ENCODE measurements around the gene AKR1C1. TPM values are rescaled to one million over a fixed set of nuclear protein-coding genes. Genes with fewer than 3 reads are reported as not detected.
"Not testable (repeated sequence)": the region's sequence is repeated elsewhere in the genome, so short reads cannot be mapped to it uniquely, and the experiment has no call there.

The AKR1C1 gene
- polyA plus RNA-seq (2011; rRNA removed) (114 and 125 TPM in 2 replicates), polyA minus RNA-seq (2011; rRNA and poly(A)+ RNA removed) (46.3 and 49.1 TPM in 2 replicates)

GRCh38 chr10:4962876-4963814 lies at the start of gene AKR1C1:
Gene AKR1C1 (plus strand): TSS chr10:4963415. CDS start chr10:4963445, 30 bp downstream.
- H3K27ac ChIP-seq (ENCODE audit: low read depth, low read length); H3K27me3 ChIP-seq (ENCODE audit: control insufficient read depth, insufficient read depth, low read length); DNase-seq (ENCODE audit: low read depth, low spot score); H3K9me3 ChIP-seq (ENCODE audit: control insufficient read depth, insufficient read depth, low read length): not testable (repeated sequence)
- ChIA-PET CTCF (interaction anchor here (0.8 to 4.6 kb wide), 3 partner anchors 113 to 148 kb away, joined by 3 to 24 read pairs (median 3); no protein-coding TSS in a partner anchor), POLR2A (interaction anchor here (1.1 kb wide), 2 partner anchors 16 to 22 kb away, joined by 3 to 4 read pairs; no protein-coding TSS in a partner anchor)
- peak within 1 kb of the TSS; percentile 46 for H3K4me3 ChIP-seq (ENCODE audit: low read depth, low read length)

- Histone ChIP-seq H3K27ac (ENCODE audit: low read depth, low read length) (no peak overlapping the region), H3K4me3 (ENCODE audit: low read depth, low read length) (no peak overlapping the region), H3K27me3 (ENCODE audit: control insufficient read depth, insufficient read depth, low read length) (no peaks in the 10 kb centered on the region), H3K9me3 (ENCODE audit: control insufficient read depth, insufficient read depth, low read length) (no peaks in the 10 kb centered on the region)
- CTCF ChIA-PET, result no interaction called here
- POLR2A ChIA-PET, result no interaction called here
- no peak for TF ChIP-seq CTCF (IDR thresholded peaks at IDR 0.05; ENCODE audit: low read depth, low read length)
- no peak for DNase-seq (ENCODE audit: low read depth, low spot score)
These were observed 48.9 kb upstream of the AKR1C1 start for GRCh38 chr10:4914213-4914850.

GRCh38 chr10:4916086-4916716 lies 47.0 kb upstream of the AKR1C1 start:
- POLR2A ChIA-PET, result no interaction called here
- no peaks in the 10 kb centered on the region for H3K27me3 ChIP-seq (ENCODE audit: control insufficient read depth, insufficient read depth, low read length)
- no peak for TF ChIP-seq CTCF (IDR thresholded peaks at IDR 0.05; ENCODE audit: low read depth, low read length)
- H3K27ac ChIP-seq (ENCODE audit: low read depth, low read length), result no peak overlapping the region
- no peak overlapping the region for H3K4me3 ChIP-seq (ENCODE audit: low read depth, low read length)
- DNase-seq (ENCODE audit: low read depth, low spot score), result no peak
- no peaks in the 10 kb centered on the region for H3K9me3 ChIP-seq (ENCODE audit: control insufficient read depth, insufficient read depth, low read length)
- CTCF ChIA-PET, result no interaction called here

GRCh38 chr10:4918236-4918635 lies 45.0 kb upstream of the AKR1C1 start:
- Histone ChIP-seq H3K9me3 (ENCODE audit: control insufficient read depth, insufficient read depth, low read length) (no peaks in the 10 kb centered on the region), H3K4me3 (ENCODE audit: low read depth, low read length) (no peak overlapping the region), H3K27me3 (ENCODE audit: control insufficient read depth, insufficient read depth, low read length) (no peaks in the 10 kb centered on the region), H3K27ac (ENCODE audit: low read depth, low read length) (no peak overlapping the region)
- DNase-seq (ENCODE audit: low read depth, low spot score), result no peak
- ChIA-PET CTCF (no interaction called here), POLR2A (no interaction called here)
- TF ChIP-seq CTCF (IDR thresholded peaks at IDR 0.05; ENCODE audit: low read depth, low read length), result no peak

DNA sequence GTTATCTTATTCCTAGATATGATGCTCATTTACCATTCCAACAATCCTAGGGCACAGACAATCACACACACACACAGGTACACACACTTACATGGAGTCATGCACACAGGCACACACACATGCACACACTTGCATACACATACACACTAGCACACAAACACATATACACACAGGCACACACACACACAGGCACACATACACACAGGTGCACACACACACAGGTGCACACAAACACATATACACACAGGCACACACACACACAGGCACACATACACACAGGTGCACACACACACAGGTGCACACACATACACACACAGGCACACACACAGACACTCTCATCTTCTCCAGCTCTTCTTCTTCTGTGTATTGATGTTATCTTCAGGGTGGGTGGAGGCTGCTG lies 38.7 kb upstream of the AKR1C1 start:
- DNase-seq (ENCODE audit: low read depth, low spot score); H3K27ac ChIP-seq (ENCODE audit: low read depth, low read length); H3K9me3 ChIP-seq (ENCODE audit: control insufficient read depth, insufficient read depth, low read length); H3K4me3 ChIP-seq (ENCODE audit: low read depth, low read length); POLR2A ChIA-PET; H3K27me3 ChIP-seq (ENCODE audit: control insufficient read depth, insufficient read depth, low read length): not testable (repeated sequence)
- CTCF ChIA-PET, result interaction anchor here (1.4 kb wide), 1 partner anchor 75 kb away, joined by 3 read pairs; no protein-coding TSS in a partner anchor
